Hypothalamus (tissue), 51 donors: ENCODE measurements around the gene MAN2A2.
"Not testable (repeated sequence)": the region's sequence is repeated elsewhere in the genome, so short reads cannot be mapped to it uniquely, and the experiment has no call there.

Experiments
- DNase-seq, 51 donors: peaks; one replicate each; lab custom pipeline; 2025; lab: John Stamatoyannopoulos, UW

MAN2A2 gene

GRCh38 chr15:90882781-90883525, 20.1 kb upstream of the MAN2A2 start:
- no peak for DNase-seq

DNA sequence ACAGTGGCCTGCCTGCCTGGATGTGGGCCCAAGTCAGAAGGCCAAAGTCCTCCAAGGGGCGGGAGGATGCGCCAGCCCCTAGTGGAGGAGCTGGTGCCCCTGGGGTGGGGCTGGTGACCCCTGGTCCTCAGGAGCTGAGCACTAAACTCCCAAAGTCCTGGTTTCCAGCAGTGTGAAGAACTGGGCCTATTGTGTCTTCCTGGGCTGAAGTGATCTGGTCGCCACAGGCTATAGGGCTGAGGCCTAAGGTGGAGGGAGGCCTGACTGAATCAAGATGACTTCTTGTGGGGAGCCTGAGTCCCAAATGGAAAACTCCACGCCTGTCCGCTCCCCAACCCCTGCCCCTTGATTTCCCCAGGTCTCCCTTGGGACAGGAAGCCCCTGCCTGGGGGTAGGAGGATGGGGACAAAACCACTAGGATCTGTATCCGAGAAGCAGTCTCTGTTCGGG, 19.6 kb upstream of the MAN2A2 start:
- DNase-seq, result no peak

GRCh38 chr15:90883976-90884718, 19.0 kb upstream of the MAN2A2 start, which contains the start of gene FES:
Gene FES, plus strand, starts transcription at chr15:90884504. Its CDS starts 542 bp downstream, at chr15:90885046.
- DNase-seq, result peak in 13 of 51 donors; percentile 17 to 52 (median 41)

GRCh38 chr15:90884719-90885431, 18.2 kb upstream of the MAN2A2 start:
- no peak for DNase-seq

GRCh38 chr15:90885432-90886290, 17.4 kb upstream of the MAN2A2 start:
- DNase-seq, result peak in 41 of 51 donors; percentile 12 to 77 (median 55)

- DNase-seq, result no peak
Measured at GRCh38 chr15:90886291-90886614, 16.8 kb upstream of the MAN2A2 start.

- no peak for DNase-seq
Measured at GRCh38 chr15:90887037-90887481, 16.0 kb upstream of the MAN2A2 start.

- no peak for DNase-seq
Measured at GRCh38 chr15:90889313-90889730, 13.8 kb upstream of the MAN2A2 start.

- DNase-seq, result no peak
Measured at GRCh38 chr15:90889736-90890456, 13.2 kb upstream of the MAN2A2 start.

DNA sequence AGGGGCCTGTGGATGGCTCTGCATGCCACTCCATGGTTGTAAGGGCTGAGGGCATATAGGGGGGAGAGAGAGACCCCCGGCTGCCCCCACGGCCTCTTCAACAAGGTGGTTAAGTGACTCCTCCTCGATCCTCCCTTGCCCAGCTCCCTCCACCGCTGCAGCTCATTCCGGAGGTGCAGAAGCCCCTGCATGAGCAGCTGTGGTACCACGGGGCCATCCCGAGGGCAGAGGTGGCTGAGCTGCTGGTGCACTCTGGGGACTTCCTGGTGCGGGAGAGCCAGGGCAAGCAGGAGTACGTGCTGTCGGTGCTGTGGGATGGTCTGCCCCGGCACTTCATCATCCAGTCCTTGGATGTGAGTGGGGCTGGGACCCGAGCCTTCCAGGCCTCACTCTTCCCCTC, 12.3 kb upstream of the MAN2A2 start:
- no peak for DNase-seq

- DNase-seq, result no peak
Measured at GRCh38 chr15:90891346-90891949, 11.7 kb upstream of the MAN2A2 start.

DNA sequence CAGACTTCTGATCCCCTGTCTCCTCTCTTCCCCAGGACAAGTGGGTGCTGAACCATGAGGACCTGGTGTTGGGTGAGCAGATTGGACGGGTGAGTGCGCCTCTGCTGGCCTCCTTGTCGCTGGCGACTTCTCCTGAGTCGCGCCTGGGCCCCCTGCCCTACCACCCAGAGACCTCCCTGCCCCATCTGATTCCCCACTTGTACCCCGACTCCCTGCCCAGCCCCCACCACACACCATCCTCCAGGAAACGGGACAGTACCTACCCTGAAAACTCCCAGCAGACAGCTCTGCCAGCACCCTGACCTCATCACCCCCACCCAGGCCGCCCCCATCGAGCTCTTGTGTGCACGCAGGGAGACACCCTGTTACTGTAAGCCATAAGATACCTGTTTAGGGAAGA, 11.1 kb upstream of the MAN2A2 start:
- DNase-seq, result no peak

GRCh38 chr15:90892498-90893174, 10.5 kb upstream of the MAN2A2 start:
- DNase-seq, result no peak

DNA sequence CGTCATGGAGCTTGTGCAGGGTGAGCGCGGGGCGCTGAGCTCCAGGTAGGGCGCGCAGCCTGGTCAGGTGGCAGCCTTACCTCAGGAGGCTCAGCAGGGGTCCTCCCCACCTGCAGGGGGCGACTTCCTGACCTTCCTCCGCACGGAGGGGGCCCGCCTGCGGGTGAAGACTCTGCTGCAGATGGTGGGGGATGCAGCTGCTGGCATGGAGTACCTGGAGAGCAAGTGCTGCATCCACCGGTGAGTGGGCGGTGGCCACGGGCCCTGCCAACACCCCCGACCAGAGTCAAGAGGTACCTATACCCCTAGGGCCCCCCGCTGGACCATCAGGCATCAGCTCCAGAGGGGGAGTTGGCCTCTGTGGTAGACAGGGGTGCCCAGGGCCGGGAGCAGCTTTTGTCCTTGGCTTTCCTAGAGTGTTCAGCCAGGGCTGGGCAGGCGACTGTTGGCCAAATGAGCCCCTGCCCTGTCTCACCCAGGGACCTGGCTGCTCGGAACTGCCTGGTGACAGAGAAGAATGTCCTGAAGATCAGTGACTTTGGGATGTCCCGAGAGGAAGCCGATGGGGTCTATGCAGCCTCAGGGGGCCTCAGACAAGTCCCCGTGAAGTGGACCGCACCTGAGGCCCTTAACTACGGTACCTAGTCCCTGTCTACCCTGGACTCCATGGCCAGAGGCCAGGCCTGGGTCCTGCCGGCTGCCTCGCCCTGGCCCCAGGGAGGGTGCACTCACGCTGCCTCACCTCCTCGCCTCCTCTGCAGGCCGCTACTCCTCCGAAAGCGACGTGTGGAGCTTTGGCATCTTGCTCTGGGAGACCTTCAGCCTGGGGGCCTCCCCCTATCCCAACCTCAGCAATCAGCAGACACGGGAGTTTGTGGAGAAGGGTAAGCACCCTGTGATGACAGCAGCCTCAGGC, 9.7 kb upstream of the MAN2A2 start:
- no peak for DNase-seq

GRCh38 chr15:90895571-90896117, 7.5 kb upstream of the MAN2A2 start:
- peak in 39 of 51 donors; percentile 13 to 81 (median 57) for DNase-seq

GRCh38 chr15:90897131-90897655, 5.9 kb upstream of the MAN2A2 start:
- DNase-seq, result not testable (repeated sequence)
